ENCODE data around the gene DEPDC5. TPM values are rescaled to one million over a fixed set of nuclear protein-coding genes. Genes with fewer than 3 reads are reported as not detected.

Gene DEPDC5
- total and polyA plus RNA-seq, 2 of the 8 experiments (the other 6 are each of a cell fraction or from before 2014, with no cell fraction given): 18.3 to 26.5 TPM

- no peak overlapping the region for H3K27ac ChIP-seq (ENCODE audit: low read depth, low read length)
- DNase-seq (ENCODE audit: low read depth in 1 of 2, low spot score in 2 of 2) (no peak), FAIRE-seq (no peak)
- peaks cover 9% of the 10 kb centered on the region; the same call in 1 of the 2 replicates for H3K23me2 ChIP-seq (ENCODE audit: low read depth, low read length)
- H3K27me3 ChIP-seq (replicated peaks in 1 of 4; ENCODE audit: control insufficient read depth in 3 of 4, extremely low read depth in 1 of 4, insufficient read depth in 3 of 4, low read length in 3 of 4): no peaks in the 10 kb centered on the region
- H3K18ac ChIP-seq (ENCODE audit: extremely low read depth, low read length): no peak overlapping the region
- H2BK12ac ChIP-seq (ENCODE audit: low read depth, low read length): no peak overlapping the region
- H3K9me3 ChIP-seq (ENCODE audit: insufficient read depth in 2 of 2, low read depth in 1 of 2, low read length in 1 of 2): no peaks in the 10 kb centered on the region
- peak; percentile 65 to 67 for TF ChIP-seq RAD21 (IDR thresholded peaks at IDR 0.05 in 1 of 2, conservative IDR thresholded peaks at IDR 0.05 in 1 of 2; ENCODE audit: low read depth in 2 of 2, low read length in 2 of 2)
- TF ChIP-seq RBBP5 (IDR thresholded peaks at IDR 0.05; ENCODE audit: borderline replicate concordance, low read depth, low read length): no peak
- TF ChIP-seq CTCF (IDR thresholded peaks at IDR 0.05; ENCODE audit: control extremely low read depth in 1 of 3, insufficient read depth in 1 of 3, low read depth in 1 of 3, low read length in 3 of 3): peak in 2 of 3 experiments; percentile 32 to 58; a peak in 3 of 4 replicates
- peak overlapping the region in 1 of 2 experiments; percentile 10; a peak in 1 of 4 replicates for H3K4me2 ChIP-seq (ENCODE audit: insufficient read depth in 1 of 2, low read depth in 2 of 2, low read length in 2 of 2)
- H2BK20ac ChIP-seq (ENCODE audit: low read length): no peak overlapping the region
- no peak overlapping the region for H2BK15ac ChIP-seq (ENCODE audit: low read length)
- no peak overlapping the region for H3K14ac ChIP-seq (ENCODE audit: insufficient read length)
- H2AFZ ChIP-seq (ENCODE audit: low read length): no peak overlapping the region
- ChIA-PET CTCF (ENCODE audit: partially characterized antibody) (interaction anchor here (1.3 to 3.5 kb wide), 3 partner anchors 10 to 142 kb away, joined by 4 to 18 read pairs (median 4); no protein-coding TSS in a partner anchor), POLR2A (ENCODE audit: partially characterized antibody) (interaction anchor here (0.9 to 3.5 kb wide), 5 partner anchors 8 to 285 kb away, joined by 3 to 39 read pairs (median 7); partner anchors contain the start of gene PISD)
- H3K4me3 ChIP-seq (ENCODE audit: extremely low read depth in 1 of 4, insufficient read depth in 2 of 4, low read depth in 3 of 4, low read length in 4 of 4): 0 out of 8 replicates have a peak overlapping the region, but pooled peaks of 1 of the 4 experiments have one; percentile 88
- no peak overlapping the region for H3K4ac ChIP-seq (replicated peaks; ENCODE audit: insufficient read length, low read depth, low read length)
- H3K79me2 ChIP-seq (ENCODE audit: control insufficient read depth in 1 of 2, insufficient read depth in 2 of 2, low read length in 2 of 2): peaks cover 36 to 74% of the 10 kb centered on the region in 2 experiments
- peaks cover 5 to 18% (median 15%) of the 10 kb centered on the region in 4 experiments; a peak in 6 of 7 replicates for H3K4me1 ChIP-seq (replicated peaks in 1 of 4; ENCODE audit: control insufficient read depth in 3 of 4, insufficient read depth in 4 of 4, low read length in 3 of 4)
- WGBS, 2 experiments (ENCODE audit: extremely low coverage in 1 of 2, insufficient coverage in 1 of 2, insufficient read length in 1 of 2, insufficient replicate concordance in 2 of 2, low coverage in 1 of 2, low lambda C conversion rate in 2 of 2, missing lambda C conversion rate in 1 of 2): 65% methylated on average over 2 of the region's 2 CpGs; no CpG with 5 or more reads in 1 of the 2 experiments
- H4K5ac ChIP-seq (ENCODE audit: insufficient read length, low read depth, low read length): no peak overlapping the region
- H3K79me1 ChIP-seq (ENCODE audit: low read depth, low read length): peaks cover 10% of the 10 kb centered on the region
- H3K23ac ChIP-seq (ENCODE audit: insufficient read length): no peak overlapping the region
- H4K20me1 ChIP-seq (replicated peaks in 1 of 2; ENCODE audit: control insufficient read depth in 1 of 2, insufficient read depth in 2 of 2, low read length in 2 of 2): peaks cover 20 to 25% of the 10 kb centered on the region in 2 experiments
- no peak overlapping the region for H2AK5ac ChIP-seq (ENCODE audit: low read depth, low read length)
- no peak overlapping the region for H2BK5ac ChIP-seq (ENCODE audit: low read depth, low read length)
- H2BK120ac ChIP-seq (replicated peaks; ENCODE audit: low read depth, low read length): no peak overlapping the region
- H3K36me3 ChIP-seq (ENCODE audit: control insufficient read depth in 2 of 4, insufficient read depth in 4 of 4, low read length in 3 of 4): peaks cover 0 to 42% (median 11%) of the 10 kb centered on the region in 4 experiments; a peak in 7 of 8 replicates
- no peak overlapping the region for H3K56ac ChIP-seq (replicated peaks; ENCODE audit: insufficient read length, low read depth, low read length)
- no peak overlapping the region for H4K91ac ChIP-seq (replicated peaks; ENCODE audit: insufficient read length, low read length)
- no peak overlapping the region for H3K9ac ChIP-seq (replicated peaks in 1 of 4; ENCODE audit: extremely low read depth in 1 of 4, low read depth in 3 of 4, low read length in 3 of 4)
- no peak overlapping the region for H4K8ac ChIP-seq (ENCODE audit: extremely low read depth, insufficient read depth, low read length)
Measured at GRCh38 chr22:31947296-31947695, 193.5 kb downstream of the DEPDC5 start.
